ENCODE data around the gene SLC7A9. TPM values are rescaled to one million over a fixed set of nuclear protein-coding genes. Genes with fewer than 3 reads are reported as not detected.

The SLC7A9 gene
- polyA plus RNA-seq, 1 of the 3 experiments (the other 2 are of a cell fraction) = not detected

GRCh38 chr19:32811151-32811550, 58.4 kb downstream of the SLC7A9 start:
- Histone ChIP-seq H3K9me3 (no peaks in the 10 kb centered on the region), H4K20me1 (ENCODE audit: insufficient read depth) (no peaks in the 10 kb centered on the region), H3K27ac (ENCODE audit: low read depth in 2 of 2, low read length in 1 of 2) (no peak overlapping the region), H2AFZ (ENCODE audit: low read depth) (no peak overlapping the region), H3K4me2 (no peak overlapping the region), H3K36me3 (replicated peaks in 1 of 2; ENCODE audit: control insufficient read depth in 1 of 2, insufficient read depth in 2 of 2, low read length in 1 of 2) (no peaks in the 10 kb centered on the region), H3F3A (replicated peaks; ENCODE audit: insufficient read depth) (no peaks in the 10 kb centered on the region), H3K9ac (no peak overlapping the region), H3K27me3 (ENCODE audit: insufficient read depth) (no peaks in the 10 kb centered on the region), H3K9me2 (no peaks in the 10 kb centered on the region), H3K4me1 (ENCODE audit: control insufficient read depth in 1 of 2, insufficient read depth in 2 of 2, low read depth in 1 of 2, low read length in 1 of 2) (peaks cover 0 to 5% of the 10 kb centered on the region in 2 experiments; a peak in 1 of 4 replicates), H3K79me2 (ENCODE audit: insufficient read depth) (no peaks in the 10 kb centered on the region), H3K4me3 (ENCODE audit: low read depth in 2 of 2, low read length in 1 of 2) (no peak overlapping the region)
- 73% methylated on average over 11 of the region's 11 CpGs for WGBS (ENCODE audit: low lambda C conversion rate)
- POLR2A ChIA-PET = no interaction called here
- TF ChIP-seq RAD21 (IDR thresholded peaks at IDR 0.05; ENCODE audit: low read length) = no peak
- TF ChIP-seq, protein P1, sequence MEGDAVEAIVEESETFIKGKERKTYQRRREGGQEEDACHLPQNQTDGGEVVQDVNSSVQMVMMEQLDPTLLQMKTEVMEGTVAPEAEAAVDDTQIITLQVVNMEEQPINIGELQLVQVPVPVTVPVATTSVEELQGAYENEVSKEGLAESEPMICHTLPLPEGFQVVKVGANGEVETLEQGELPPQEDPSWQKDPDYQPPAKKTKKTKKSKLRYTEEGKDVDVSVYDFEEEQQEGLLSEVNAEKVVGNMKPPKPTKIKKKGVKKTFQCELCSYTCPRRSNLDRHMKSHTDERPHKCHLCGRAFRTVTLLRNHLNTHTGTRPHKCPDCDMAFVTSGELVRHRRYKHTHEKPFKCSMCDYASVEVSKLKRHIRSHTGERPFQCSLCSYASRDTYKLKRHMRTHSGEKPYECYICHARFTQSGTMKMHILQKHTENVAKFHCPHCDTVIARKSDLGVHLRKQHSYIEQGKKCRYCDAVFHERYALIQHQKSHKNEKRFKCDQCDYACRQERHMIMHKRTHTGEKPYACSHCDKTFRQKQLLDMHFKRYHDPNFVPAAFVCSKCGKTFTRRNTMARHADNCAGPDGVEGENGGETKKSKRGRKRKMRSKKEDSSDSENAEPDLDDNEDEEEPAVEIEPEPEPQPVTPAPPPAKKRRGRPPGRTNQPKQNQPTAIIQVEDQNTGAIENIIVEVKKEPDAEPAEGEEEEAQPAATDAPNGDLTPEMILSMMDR (IDR thresholded peaks at IDR 0.05) = no peak
- no peak for TF ChIP-seq MAX (IDR thresholded peaks at IDR 0.05; ENCODE audit: low read depth)
- no peak for TF ChIP-seq ZBTB33 (IDR thresholded peaks at IDR 0.05; ENCODE audit: borderline replicate concordance, low read depth)
- no peak for TF ChIP-seq NRF1 (IDR thresholded peaks at IDR 0.05; ENCODE audit: low read depth, low read length)
- TF ChIP-seq, protein P2, sequence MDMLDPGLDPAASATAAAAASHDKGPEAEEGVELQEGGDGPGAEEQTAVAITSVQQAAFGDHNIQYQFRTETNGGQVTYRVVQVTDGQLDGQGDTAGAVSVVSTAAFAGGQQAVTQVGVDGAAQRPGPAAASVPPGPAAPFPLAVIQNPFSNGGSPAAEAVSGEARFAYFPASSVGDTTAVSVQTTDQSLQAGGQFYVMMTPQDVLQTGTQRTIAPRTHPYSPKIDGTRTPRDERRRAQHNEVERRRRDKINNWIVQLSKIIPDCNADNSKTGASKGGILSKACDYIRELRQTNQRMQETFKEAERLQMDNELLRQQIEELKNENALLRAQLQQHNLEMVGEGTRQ (IDR thresholded peaks at IDR 0.05; ENCODE audit: borderline replicate concordance, low read depth, low read length) = no peak
- no peak for TF ChIP-seq RXRA (IDR thresholded peaks at IDR 0.05; ENCODE audit: borderline replicate concordance, low read depth)
- no peak for TF ChIP-seq FOXJ3 (CRISPR knock-in tag; IDR thresholded peaks at IDR 0.05)
- CTCF ChIA-PET = no interaction called here
- DNase-seq = no peak

- no peak overlapping the region for H3K4me3 ChIP-seq (ENCODE audit: low read depth in 2 of 2, low read length in 1 of 2)
- no peak for DNase-seq
- 68% methylated on average over 9 of the region's 9 CpGs for WGBS (ENCODE audit: low lambda C conversion rate)
- H2AFZ ChIP-seq (ENCODE audit: low read depth) = no peak overlapping the region
- no peaks in the 10 kb centered on the region for H3K9me3 ChIP-seq
- ChIA-PET CTCF (no interaction called here), POLR2A (no interaction called here)
- H3K27me3 ChIP-seq (ENCODE audit: insufficient read depth) = no peaks in the 10 kb centered on the region
- no peaks in the 10 kb centered on the region for H3F3A ChIP-seq (replicated peaks; ENCODE audit: insufficient read depth)
- H3K9ac ChIP-seq = no peak overlapping the region
- no peaks in the 10 kb centered on the region for H3K36me3 ChIP-seq (replicated peaks in 1 of 2; ENCODE audit: control insufficient read depth in 1 of 2, insufficient read depth in 2 of 2, low read length in 1 of 2)
- no peaks in the 10 kb centered on the region for H4K20me1 ChIP-seq (ENCODE audit: insufficient read depth)
- peaks cover 0 to 5% of the 10 kb centered on the region in 2 experiments; a peak in 1 of 4 replicates for H3K4me1 ChIP-seq (ENCODE audit: control insufficient read depth in 1 of 2, insufficient read depth in 2 of 2, low read depth in 1 of 2, low read length in 1 of 2)
- H3K4me2 ChIP-seq = no peak overlapping the region
- no peak overlapping the region for H3K27ac ChIP-seq (ENCODE audit: low read depth in 2 of 2, low read length in 1 of 2)
- H3K9me2 ChIP-seq = no peaks in the 10 kb centered on the region
- H3K79me2 ChIP-seq (ENCODE audit: insufficient read depth) = no peaks in the 10 kb centered on the region
- TF ChIP-seq ELF1 (IDR thresholded peaks at IDR 0.05) = no peak
- no peak for TF ChIP-seq ZBTB33 (IDR thresholded peaks at IDR 0.05; ENCODE audit: borderline replicate concordance, low read depth)
- no peak for TF ChIP-seq EZH2phosphoT487 (IDR thresholded peaks at IDR 0.05; ENCODE audit: borderline replicate concordance, low read depth)
- TF ChIP-seq POLR2AphosphoS5 (IDR thresholded peaks at IDR 0.05; ENCODE audit: low read depth, low read length) = no peak
- no peak for TF ChIP-seq TAF1 (IDR thresholded peaks at IDR 0.05; ENCODE audit: borderline replicate concordance, low read depth, low read length)
- TF ChIP-seq SIN3A (IDR thresholded peaks at IDR 0.05; ENCODE audit: borderline replicate concordance, low read depth, low read length) = no peak
- no peak for TF ChIP-seq RXRA (IDR thresholded peaks at IDR 0.05; ENCODE audit: borderline replicate concordance, low read depth)
- no peak for TF ChIP-seq MXI1 (IDR thresholded peaks at IDR 0.05; ENCODE audit: low read depth, low read length)
- TF ChIP-seq TEAD4 (IDR thresholded peaks at IDR 0.05; ENCODE audit: borderline replicate concordance, insufficient read depth) = no peak
- TF ChIP-seq, protein P3, sequence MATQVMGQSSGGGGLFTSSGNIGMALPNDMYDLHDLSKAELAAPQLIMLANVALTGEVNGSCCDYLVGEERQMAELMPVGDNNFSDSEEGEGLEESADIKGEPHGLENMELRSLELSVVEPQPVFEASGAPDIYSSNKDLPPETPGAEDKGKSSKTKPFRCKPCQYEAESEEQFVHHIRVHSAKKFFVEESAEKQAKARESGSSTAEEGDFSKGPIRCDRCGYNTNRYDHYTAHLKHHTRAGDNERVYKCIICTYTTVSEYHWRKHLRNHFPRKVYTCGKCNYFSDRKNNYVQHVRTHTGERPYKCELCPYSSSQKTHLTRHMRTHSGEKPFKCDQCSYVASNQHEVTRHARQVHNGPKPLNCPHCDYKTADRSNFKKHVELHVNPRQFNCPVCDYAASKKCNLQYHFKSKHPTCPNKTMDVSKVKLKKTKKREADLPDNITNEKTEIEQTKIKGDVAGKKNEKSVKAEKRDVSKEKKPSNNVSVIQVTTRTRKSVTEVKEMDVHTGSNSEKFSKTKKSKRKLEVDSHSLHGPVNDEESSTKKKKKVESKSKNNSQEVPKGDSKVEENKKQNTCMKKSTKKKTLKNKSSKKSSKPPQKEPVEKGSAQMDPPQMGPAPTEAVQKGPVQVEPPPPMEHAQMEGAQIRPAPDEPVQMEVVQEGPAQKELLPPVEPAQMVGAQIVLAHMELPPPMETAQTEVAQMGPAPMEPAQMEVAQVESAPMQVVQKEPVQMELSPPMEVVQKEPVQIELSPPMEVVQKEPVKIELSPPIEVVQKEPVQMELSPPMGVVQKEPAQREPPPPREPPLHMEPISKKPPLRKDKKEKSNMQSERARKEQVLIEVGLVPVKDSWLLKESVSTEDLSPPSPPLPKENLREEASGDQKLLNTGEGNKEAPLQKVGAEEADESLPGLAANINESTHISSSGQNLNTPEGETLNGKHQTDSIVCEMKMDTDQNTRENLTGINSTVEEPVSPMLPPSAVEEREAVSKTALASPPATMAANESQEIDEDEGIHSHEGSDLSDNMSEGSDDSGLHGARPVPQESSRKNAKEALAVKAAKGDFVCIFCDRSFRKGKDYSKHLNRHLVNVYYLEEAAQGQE (IDR thresholded peaks at IDR 0.05; ENCODE audit: low read depth, low read length) = no peak
These were observed 59.1 kb downstream of the SLC7A9 start for GRCh38 chr19:32810452-32810851.

Measured in SK-N-SH (cell line).